ENCODE data around the gene ACSM3.
"Not testable (repeated sequence)": the region's sequence is repeated elsewhere in the genome, so short reads cannot be mapped to it uniquely, and the experiment has no call there.

DNA sequence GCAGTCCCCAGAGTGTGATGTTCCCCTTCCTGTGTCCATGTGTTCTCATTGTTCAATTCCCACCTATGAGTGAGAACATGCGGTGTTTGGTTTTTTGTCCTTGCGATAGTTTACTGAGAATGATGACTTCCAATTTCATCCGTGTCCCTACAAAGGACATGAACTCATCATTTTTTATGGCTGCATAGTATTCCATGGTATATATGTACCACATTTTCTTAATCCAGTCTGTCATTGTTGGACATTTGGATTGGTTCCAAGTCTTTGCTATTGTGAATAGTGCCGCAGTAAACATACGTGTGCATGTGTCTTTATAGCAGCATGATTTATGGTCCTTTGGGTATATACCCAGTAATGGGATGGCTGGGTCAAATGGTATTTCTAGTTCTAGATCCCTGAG is 8.0 kb upstream of the ACSM3 start:
- TF ChIP-seq, protein P1, sequence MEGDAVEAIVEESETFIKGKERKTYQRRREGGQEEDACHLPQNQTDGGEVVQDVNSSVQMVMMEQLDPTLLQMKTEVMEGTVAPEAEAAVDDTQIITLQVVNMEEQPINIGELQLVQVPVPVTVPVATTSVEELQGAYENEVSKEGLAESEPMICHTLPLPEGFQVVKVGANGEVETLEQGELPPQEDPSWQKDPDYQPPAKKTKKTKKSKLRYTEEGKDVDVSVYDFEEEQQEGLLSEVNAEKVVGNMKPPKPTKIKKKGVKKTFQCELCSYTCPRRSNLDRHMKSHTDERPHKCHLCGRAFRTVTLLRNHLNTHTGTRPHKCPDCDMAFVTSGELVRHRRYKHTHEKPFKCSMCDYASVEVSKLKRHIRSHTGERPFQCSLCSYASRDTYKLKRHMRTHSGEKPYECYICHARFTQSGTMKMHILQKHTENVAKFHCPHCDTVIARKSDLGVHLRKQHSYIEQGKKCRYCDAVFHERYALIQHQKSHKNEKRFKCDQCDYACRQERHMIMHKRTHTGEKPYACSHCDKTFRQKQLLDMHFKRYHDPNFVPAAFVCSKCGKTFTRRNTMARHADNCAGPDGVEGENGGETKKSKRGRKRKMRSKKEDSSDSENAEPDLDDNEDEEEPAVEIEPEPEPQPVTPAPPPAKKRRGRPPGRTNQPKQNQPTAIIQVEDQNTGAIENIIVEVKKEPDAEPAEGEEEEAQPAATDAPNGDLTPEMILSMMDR (IDR thresholded peaks at IDR 0.05), result not testable (repeated sequence)
- TF ChIP-seq POLR2A (IDR thresholded peaks at IDR 0.05; ENCODE audit: low read length); RCOR1 (IDR thresholded peaks at IDR 0.05; ENCODE audit: low read depth, low read length); CHD2 (IDR thresholded peaks at IDR 0.05; ENCODE audit: low read length, partially characterized antibody): not testable (repeated sequence)

Measured in A549 (cell line).